Naive B cell (primary cell): ENCODE data around the gene ZNF738. TPM values are rescaled to one million over a fixed set of nuclear protein-coding genes. Genes with fewer than 3 reads are reported as not detected.

Experiments
- ATAC-seq, 2 donors: fragments of 150-1000 bp; cut with Tn5 transposase; 2 replicates each; pipeline ENCODE4 v1.10.0; 2021; ENCODE audit warnings: low read depth in 2 of 2, mild to moderate bottlenecking in 2 of 2, moderate library complexity in 2 of 2
- DNase-seq: peaks from one replicate; pipeline ENCODE4 v3.0.0; 2022
- H3K27ac Mint-ChIP-seq, 6 donors: one replicate each; pipeline ENCODE4 v1.8.0; 2020 to 2022; ENCODE audit warnings: mild to moderate bottlenecking in 6 of 6, mixed read lengths in 6 of 6, moderate library complexity in 5 of 6, inconsistent platforms in 2 of 6
- H3K27me3 Mint-ChIP-seq, 3 donors: one replicate each; pipeline ENCODE4 v1.8.0; 2021 to 2022; ENCODE audit warnings: mixed read lengths in 3 of 3, mild to moderate bottlenecking in 1 of 3
- H3K36me3 Mint-ChIP-seq, 2 donors: one replicate each; pipeline ENCODE4 v1.8.0; 2020 to 2022; ENCODE audit warnings: mixed read lengths in 2 of 2, inconsistent platforms in 1 of 2, mild to moderate bottlenecking in 1 of 2
- H3K4me1 Mint-ChIP-seq, 3 donors: one replicate each; pipeline ENCODE4 v1.8.0; 2020 to 2022; ENCODE audit warnings: mixed read lengths in 3 of 3, inconsistent platforms in 1 of 3, mild to moderate bottlenecking in 1 of 3, moderate library complexity in 1 of 3
- H3K4me3 Mint-ChIP-seq, 8 donors: one replicate each; pipeline ENCODE4 v1.8.0; 2020 to 2022; ENCODE audit warnings: mild to moderate bottlenecking in 8 of 8, mixed read lengths in 8 of 8, moderate library complexity in 8 of 8, inconsistent platforms in 2 of 8
- H3K9me3 Mint-ChIP-seq, 7 donors: one replicate each; pipeline ENCODE4 v1.8.0; 2020 to 2022; ENCODE audit warnings: mixed read lengths in 7 of 7, mild to moderate bottlenecking in 5 of 7, inconsistent platforms in 2 of 7, moderate library complexity in 1 of 7
- polyA plus RNA-seq, 6 donors: library from polyadenylated mRNA; unstranded; fragments of 300-500 nt; fragmentation: Illumina TruSeq; gene quantifications; one replicate each; pipeline ENCODE4 v1.2.3, GENCODE V29; 2021; ENCODE audit warnings: low read depth in 6 of 6

Gene ZNF738
- polyA plus RNA-seq, 6 donors from 2014 or later = 6.1 to 10.0 (median 7.2) TPM

GRCh38 chr19:21352830-21353229 lies 6.0 kb upstream of the ZNF738 start:
- DNase-seq (no peak), ATAC-seq (no peak)
- Mint-ChIP-seq H3K4me1 (peaks cover 0 to 5% (median 0%) of the 10 kb centered on the region in 3 donors), H3K9me3 (peaks cover 6 to 29% (median 12%) of the 10 kb centered on the region in 7 donors), H3K27ac (no peak overlapping the region), H3K36me3 (peaks cover 0 to 9% of the 10 kb centered on the region in 2 donors), H3K27me3 (no peaks in the 10 kb centered on the region), H3K4me3 (no peak overlapping the region)

GRCh38 chr19:21362291-21362690 lies 3.5 kb downstream of the ZNF738 start:
- DNase-seq (no peak), ATAC-seq (no peak)
- Mint-ChIP-seq H3K27me3 (no peaks in the 10 kb centered on the region), H3K9me3 (peaks cover 0 to under 1% (median 0%) of the 10 kb centered on the region in 7 donors), H3K4me3 (peak overlapping the region in 2 of 8 donors; percentile 47 to 58), H3K4me1 (peaks cover 4 to 22% (median 14%) of the 10 kb centered on the region in 3 donors), H3K27ac (no peak overlapping the region), H3K36me3 (peaks cover 15 to 29% of the 10 kb centered on the region in 2 donors)

GRCh38 chr19:21383980-21384582 lies 25.3 kb downstream of the ZNF738 start:
- no peaks in the 10 kb centered on the region for H3K4me1 Mint-ChIP-seq
- H3K27ac Mint-ChIP-seq = no peak overlapping the region
- no peaks in the 10 kb centered on the region for H3K27me3 Mint-ChIP-seq
- ATAC-seq (no peak), DNase-seq (no peak)
- H3K4me3 Mint-ChIP-seq = no peak overlapping the region
- H3K36me3 Mint-ChIP-seq = peaks cover 38 to 45% of the 10 kb centered on the region in 2 donors
- H3K9me3 Mint-ChIP-seq = peaks cover 14 to 96% (median 83%) of the 10 kb centered on the region in 7 donors

- H3K4me1 Mint-ChIP-seq = peaks cover 0 to 38% (median 23%) of the 10 kb centered on the region in 3 donors
- peak overlapping the region in 1 of 6 donors; percentile 7 for H3K27ac Mint-ChIP-seq
- H3K36me3 Mint-ChIP-seq = peaks cover 8 to 11% of the 10 kb centered on the region in 2 donors
- H3K4me3 Mint-ChIP-seq = peak overlapping the region in 2 of 8 donors; percentile 9 to 63
- H3K27me3 Mint-ChIP-seq = peaks cover 0 to 8% (median 0%) of the 10 kb centered on the region in 3 donors
- ATAC-seq (no peak), DNase-seq (no peak)
- H3K9me3 Mint-ChIP-seq = peaks cover 0 to 30% (median 18%) of the 10 kb centered on the region in 7 donors
Observed at GRCh38 chr19:21396121-21396520, 37.3 kb downstream of the ZNF738 start.

GRCh38 chr19:21396893-21397572 lies 38.2 kb downstream of the ZNF738 start, which contains the start of gene ZNF493:
ZNF493 (plus strand) TSS chr19:21397133; CDS start chr19:21397238, 105 bp downstream.
- DNase-seq (peak; percentile 90), ATAC-seq (peak; percentile 100)
- Mint-ChIP-seq H3K4me1 (peaks cover 0 to 41% (median 23%) of the 10 kb centered on the region in 3 donors), H3K27ac (peak within 1 kb of the TSS; percentile 82 to 96 (median 92)), H3K27me3 (peaks cover 0 to 8% (median 0%) of the 10 kb centered on the region in 3 donors), H3K4me3 (peak within 1 kb of the TSS; percentile 94 to 99 (median 98)), H3K36me3 (peaks cover 6 to 8% of the 10 kb centered on the region in 2 donors), H3K9me3 (peaks cover 0 to 22% (median 12%) of the 10 kb centered on the region in 7 donors)

- Mint-ChIP-seq H3K9me3 (peaks cover 0 to 17% (median 2%) of the 10 kb centered on the region in 7 donors), H3K4me3 (peak overlapping the region in 4 of 8 donors; percentile 43 to 99 (median 96)), H3K27ac (peak overlapping the region in 2 of 6 donors; percentile 49 to 81), H3K27me3 (no peaks in the 10 kb centered on the region), H3K4me1 (peaks cover 8 to 46% (median 27%) of the 10 kb centered on the region in 3 donors), H3K36me3 (peaks cover 10 to 20% of the 10 kb centered on the region in 2 donors)
- ATAC-seq (no peak), DNase-seq (no peak)
Observed at GRCh38 chr19:21398851-21399250, 40.1 kb downstream of the ZNF738 start.

GRCh38 chr19:21402303-21402985 lies 43.6 kb downstream of the ZNF738 start:
- DNase-seq (no peak), ATAC-seq (no peak)
- H3K4me3 Mint-ChIP-seq = peak overlapping the region in 1 of 8 donors; percentile 33
- H3K36me3 Mint-ChIP-seq = peaks cover 13 to 32% of the 10 kb centered on the region in 2 donors
- no peaks in the 10 kb centered on the region for H3K27me3 Mint-ChIP-seq
- peaks cover 8 to 40% (median 19%) of the 10 kb centered on the region in 3 donors for H3K4me1 Mint-ChIP-seq
- peaks cover 0 to 22% (median 3%) of the 10 kb centered on the region in 7 donors for H3K9me3 Mint-ChIP-seq
- peak overlapping the region in 1 of 6 donors; percentile 51 for H3K27ac Mint-ChIP-seq

GRCh38 chr19:21410166-21410565 lies 51.4 kb downstream of the ZNF738 start:
- no peaks in the 10 kb centered on the region for H3K27me3 Mint-ChIP-seq

GRCh38 chr19:21422244-21422643 lies 63.4 kb downstream of the ZNF738 start:
- Mint-ChIP-seq H3K27ac (no peak overlapping the region), H3K36me3 (peaks cover 47 to 69% of the 10 kb centered on the region in 2 donors), H3K9me3 (peaks cover 4 to 94% (median 81%) of the 10 kb centered on the region in 7 donors), H3K4me1 (no peaks in the 10 kb centered on the region), H3K4me3 (no peak overlapping the region), H3K27me3 (no peaks in the 10 kb centered on the region)
- DNase-seq (no peak), ATAC-seq (no peak)

More at GRCh38 chr19:21410166-21410565, 51.4 kb downstream of the ZNF738 start:
- DNase-seq = no peak
- no peak overlapping the region for H3K27ac Mint-ChIP-seq
- no peak for ATAC-seq
- peaks cover 2 to 51% (median 26%) of the 10 kb centered on the region in 7 donors for H3K9me3 Mint-ChIP-seq
- no peaks in the 10 kb centered on the region for H3K4me1 Mint-ChIP-seq
- no peak overlapping the region for H3K4me3 Mint-ChIP-seq
- H3K36me3 Mint-ChIP-seq = peaks cover 28 to 72% of the 10 kb centered on the region in 2 donors

- Mint-ChIP-seq H3K27ac (no peak overlapping the region), H3K9me3 (peaks cover 4 to 86% (median 75%) of the 10 kb centered on the region in 7 donors), H3K4me1 (no peaks in the 10 kb centered on the region), H3K27me3 (no peaks in the 10 kb centered on the region), H3K36me3 (peaks cover 37 to 58% of the 10 kb centered on the region in 2 donors), H3K4me3 (no peak overlapping the region)
- ATAC-seq = no peak
- no peak for DNase-seq
Observed at GRCh38 chr19:21423057-21424041, 64.5 kb downstream of the ZNF738 start.
